Limb (tissue), 2 donors: ENCODE data around the gene TSSC4.

ENCODE experiments used
- DNase-seq, 2 donors: peaks; one replicate each; pipeline ENCODE4 v3.0.0-alpha.2; 2016; ENCODE audit errors: extremely low spot score in 2 of 2

Gene TSSC4

GRCh38 chr11:2433106-2433925 lies 32.8 kb downstream of the TSSC4 start:
- DNase-seq: no peak

- no peak for DNase-seq
Measured at GRCh38 chr11:2434008-2434407, 33.5 kb downstream of the TSSC4 start.

- no peak for DNase-seq
Measured at GRCh38 chr11:2434506-2435255, 34.1 kb downstream of the TSSC4 start.

- peak in 1 of 2 donors; percentile 13 for DNase-seq
Measured at GRCh38 chr11:2435288-2436012, 34.9 kb downstream of the TSSC4 start.

- DNase-seq: no peak
Measured at GRCh38 chr11:2436013-2436520, 35.5 kb downstream of the TSSC4 start.

- DNase-seq: no peak
Measured at GRCh38 chr11:2436521-2437031, 36.0 kb downstream of the TSSC4 start.

- DNase-seq: no peak
Measured at GRCh38 chr11:2437516-2437915, 37.0 kb downstream of the TSSC4 start.

- no peak for DNase-seq
Measured at GRCh38 chr11:2439820-2440219, 39.3 kb downstream of the TSSC4 start.

- DNase-seq: no peak
Measured at GRCh38 chr11:2440646-2441045, 40.1 kb downstream of the TSSC4 start.

- no peak for DNase-seq
Measured at GRCh38 chr11:2441171-2441570, 40.6 kb downstream of the TSSC4 start.

- DNase-seq: no peak
Measured at GRCh38 chr11:2442589-2442988, 42.0 kb downstream of the TSSC4 start.

GRCh38 chr11:2443406-2443805 lies 42.9 kb downstream of the TSSC4 start:
- DNase-seq: no peak

- DNase-seq: no peak
Measured at GRCh38 chr11:2443881-2444820, 43.6 kb downstream of the TSSC4 start, which contains the start of gene TRPM5. Gene TRPM5 (minus strand): TSS chr11:2444514. CDS start chr11:2423036, 21,478 bp downstream.

- no peak for DNase-seq
Measured at GRCh38 chr11:2444821-2445745, 44.5 kb downstream of the TSSC4 start, which contains the start of gene KCNQ1. Gene KCNQ1 (plus strand): TSS chr11:2445008. CDS start chr11:2445099, 91 bp downstream.

GRCh38 chr11:2445746-2446551 lies 45.4 kb downstream of the TSSC4 start:
- DNase-seq: no peak

- no peak for DNase-seq
Measured at GRCh38 chr11:2446590-2447252, 46.2 kb downstream of the TSSC4 start.

GRCh38 chr11:2447253-2447950 lies 46.9 kb downstream of the TSSC4 start:
- no peak for DNase-seq
